PC-9 (cell line): ENCODE data around the gene MYL12A.

ENCODE experiments used
- CTCF ChIP-seq: fragments of 200-600 bp; sonication (generic); conservative IDR thresholded peaks from 2 replicates; pipeline ENCODE4 v1.6.1; 2017; ENCODE audit warnings: mixed run types, antibody characterized with exemption, mild to moderate bottlenecking, moderate library complexity
- EZH2 ChIP-seq: fragments of 200-600 bp; sonication (generic); IDR thresholded peaks from 2 replicates; pipeline ENCODE4 v1.8.0; 2017; ENCODE audit warnings: antibody characterized with exemption, low read depth

DNA sequence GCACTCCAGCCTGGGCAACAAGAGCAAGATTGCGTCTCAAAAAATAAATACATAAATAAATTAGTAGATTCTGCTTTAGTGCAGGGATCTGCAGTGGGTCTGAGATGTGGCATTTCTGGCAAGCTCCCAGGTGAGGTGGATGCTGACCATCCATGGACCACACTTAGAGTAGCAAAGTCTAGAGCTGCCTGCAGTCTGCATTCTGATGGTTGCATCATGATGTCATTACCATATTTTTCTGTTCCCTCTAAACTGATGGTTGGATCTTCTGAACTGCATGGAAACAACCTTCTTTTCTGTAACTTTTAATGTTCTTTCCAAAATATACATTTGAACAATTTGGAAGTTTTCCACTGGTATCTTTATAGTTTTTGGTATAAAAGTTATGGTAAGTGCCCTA, 57.2 kb downstream of the MYL12A start:
- no peak for TF ChIP-seq CTCF
- no peak for TF ChIP-seq EZH2
